Skeletal muscle cell (primary cell): ENCODE measurements around the gene PLCH1.
"Not testable (repeated sequence)": the region's sequence is repeated elsewhere in the genome, so short reads cannot be mapped to it uniquely, and the experiment has no call there.

ENCODE experiments used
- DNase-seq: peaks from one replicate; pipeline ENCODE4 v3.0.0-alpha.2; 2010; ENCODE audit warnings: low read depth
- H3K4me3 ChIP-seq: 2 replicates; pipeline ENCODE4 v1.5.1; 2011; ENCODE audit warnings: low read depth, mild to moderate bottlenecking, control low read depth, low read length, moderate library complexity

Gene PLCH1

DNA sequence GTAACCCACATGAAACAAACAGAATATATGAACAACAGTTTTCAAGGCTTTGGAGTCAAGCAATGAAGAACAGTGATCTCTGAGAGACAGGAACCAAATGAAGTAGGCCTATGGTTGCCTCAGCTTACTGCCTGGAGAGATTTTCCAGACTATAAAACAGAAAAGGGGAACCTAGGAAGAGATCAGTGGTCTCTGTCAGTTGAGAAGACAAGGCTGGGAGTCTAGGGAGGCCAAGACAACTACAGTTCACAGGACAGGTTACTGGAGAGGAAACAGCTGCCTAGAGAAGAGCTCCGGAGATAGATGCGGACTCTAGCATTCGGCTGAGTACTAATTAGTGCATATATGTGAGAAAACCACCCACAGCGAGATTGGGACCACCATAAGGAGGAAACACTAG is 87.7 kb downstream of the PLCH1 start:
- H3K4me3 ChIP-seq = no peak overlapping the region
- DNase-seq = no peak

DNA sequence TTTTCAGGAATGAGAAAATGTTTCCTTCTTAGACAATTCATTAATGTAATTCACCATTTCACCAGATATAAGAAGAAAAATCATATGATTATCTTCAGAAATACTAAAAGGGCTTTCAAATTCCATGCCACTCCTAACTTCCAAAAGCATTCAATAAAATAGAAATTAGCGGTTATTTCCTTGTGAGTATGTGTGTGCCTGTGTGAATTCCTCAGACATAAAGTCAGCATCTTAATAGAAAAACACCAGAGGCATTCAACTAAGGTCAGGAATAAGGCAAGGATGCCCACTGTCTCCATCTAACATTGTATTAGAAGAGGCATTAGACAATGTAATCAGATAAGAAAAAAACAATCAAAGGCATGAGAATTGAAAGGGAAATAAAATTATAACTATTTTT is 88.4 kb downstream of the PLCH1 start:
- H3K4me3 ChIP-seq = no peak overlapping the region
- no peak for DNase-seq

DNA sequence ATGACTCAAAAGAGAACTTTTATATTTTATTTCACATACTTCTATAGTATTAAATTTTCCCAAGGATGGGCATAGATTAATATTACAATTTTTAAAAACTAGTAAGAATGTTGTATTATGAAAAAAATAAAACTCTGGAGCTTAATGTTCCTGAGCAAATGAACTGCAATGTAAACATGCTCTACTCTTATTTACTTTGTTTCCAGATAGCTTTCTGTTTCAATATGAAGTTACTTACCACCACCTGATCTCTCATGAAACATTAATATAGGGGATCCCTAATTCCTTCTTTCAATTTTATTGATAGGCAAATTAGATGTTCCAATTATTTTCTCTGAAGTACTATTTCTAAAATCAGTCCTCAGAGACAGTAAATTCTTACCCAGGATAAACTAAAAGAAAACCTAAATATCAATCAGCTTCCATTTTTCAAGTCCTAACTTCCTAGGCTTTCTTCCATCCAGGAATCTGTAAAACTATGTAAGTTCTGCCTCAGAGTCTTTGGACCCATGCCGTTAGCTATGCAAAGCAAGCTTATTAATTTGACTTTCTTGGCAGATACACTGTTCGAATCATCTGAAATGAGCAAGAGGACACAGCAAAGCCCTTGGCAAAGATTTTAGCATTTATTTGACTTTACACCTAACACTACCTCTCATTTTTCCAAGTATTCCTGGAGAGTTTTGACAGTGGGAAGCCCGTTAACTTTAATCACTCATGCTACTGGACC is 93.2 kb downstream of the PLCH1 start:
- no peak for DNase-seq
- no peak overlapping the region for H3K4me3 ChIP-seq

DNA sequence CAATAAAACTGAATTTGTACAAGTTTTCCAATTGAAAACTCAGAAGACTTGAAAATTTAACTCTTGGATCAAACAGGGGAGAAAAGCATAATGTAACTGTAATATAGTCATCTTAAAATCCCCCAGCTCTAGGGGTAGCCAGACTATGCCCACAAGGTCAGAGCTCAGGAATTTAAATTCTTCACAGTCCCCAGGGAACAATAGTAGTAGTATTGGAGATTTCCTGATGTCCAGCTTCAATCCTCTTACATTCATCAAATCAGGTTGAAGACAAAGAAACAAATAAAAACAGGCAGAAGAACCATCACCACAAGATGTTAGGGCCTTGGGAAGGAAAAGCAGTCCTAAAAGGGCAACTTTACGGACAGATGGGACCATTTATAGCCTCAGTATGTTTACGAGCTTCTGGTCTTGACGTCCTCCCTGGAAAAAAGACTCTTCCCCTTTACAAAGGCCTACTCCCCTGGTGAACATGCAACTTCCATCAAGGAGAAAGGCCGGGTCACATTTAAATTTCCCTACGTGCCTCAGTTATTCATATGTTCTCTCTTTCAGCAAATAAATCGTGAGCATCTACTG is 96.8 kb downstream of the PLCH1 start:
- no peak for DNase-seq
- H3K4me3 ChIP-seq = no peak overlapping the region

DNA sequence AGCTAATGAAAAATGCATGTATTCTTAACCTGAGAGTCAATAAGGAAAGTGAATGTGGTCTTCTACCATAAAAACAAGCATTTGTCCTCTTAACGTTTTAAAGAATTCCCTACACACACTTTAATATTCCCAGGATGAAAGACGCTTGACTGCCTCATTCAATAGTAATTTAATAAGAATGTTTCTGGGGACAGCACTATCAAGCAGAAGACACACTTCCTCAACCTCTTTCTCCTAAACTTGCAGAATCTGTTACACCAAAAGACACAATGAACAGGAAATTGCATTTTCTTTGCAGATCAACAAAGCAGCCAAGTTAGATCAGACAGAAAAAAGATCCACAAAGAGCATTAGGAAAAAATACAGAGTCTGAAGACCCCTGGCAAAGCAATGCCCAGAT is 97.7 kb downstream of the PLCH1 start:
- no peak overlapping the region for H3K4me3 ChIP-seq
- DNase-seq = no peak

DNA sequence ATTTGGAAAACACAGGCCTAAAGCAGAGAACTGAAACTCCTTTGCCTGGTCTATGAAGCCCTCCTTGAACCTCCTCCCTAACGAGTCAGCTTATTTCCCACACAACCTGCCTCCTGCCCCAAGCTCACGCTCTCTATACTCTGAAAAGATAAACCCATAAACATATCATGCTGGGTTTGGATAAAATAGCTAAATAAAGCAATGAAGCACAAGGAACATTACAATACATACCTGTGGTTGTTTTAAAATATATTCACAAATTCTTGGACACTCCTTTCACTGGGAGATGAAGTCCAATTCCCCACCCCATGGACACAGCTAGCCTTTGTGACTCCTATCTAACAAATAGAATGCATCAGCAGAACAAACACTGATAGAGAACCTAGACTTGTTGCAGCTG is 98.2 kb downstream of the PLCH1 start:
- no peak overlapping the region for H3K4me3 ChIP-seq
- no peak for DNase-seq

DNA sequence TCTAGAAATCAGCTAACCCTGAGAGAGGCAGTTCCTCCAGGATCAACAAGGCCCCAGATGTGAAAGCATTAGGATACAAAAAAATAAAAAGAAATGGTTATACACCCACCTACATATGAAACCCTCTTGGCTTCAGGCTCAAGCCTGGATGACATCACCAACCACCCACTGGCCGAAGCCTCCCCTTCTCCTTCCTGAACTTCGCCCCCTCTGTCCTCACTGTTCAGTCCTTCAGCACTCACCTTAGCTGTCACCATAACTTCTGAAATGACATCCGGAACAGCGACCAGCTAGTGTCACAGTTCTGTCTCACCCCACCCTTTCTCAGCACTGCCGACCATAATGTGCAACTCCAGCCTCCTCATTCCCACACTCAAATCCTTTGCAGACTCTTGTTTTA is 98.7 kb downstream of the PLCH1 start:
- DNase-seq = no peak
- no peak overlapping the region for H3K4me3 ChIP-seq

DNA sequence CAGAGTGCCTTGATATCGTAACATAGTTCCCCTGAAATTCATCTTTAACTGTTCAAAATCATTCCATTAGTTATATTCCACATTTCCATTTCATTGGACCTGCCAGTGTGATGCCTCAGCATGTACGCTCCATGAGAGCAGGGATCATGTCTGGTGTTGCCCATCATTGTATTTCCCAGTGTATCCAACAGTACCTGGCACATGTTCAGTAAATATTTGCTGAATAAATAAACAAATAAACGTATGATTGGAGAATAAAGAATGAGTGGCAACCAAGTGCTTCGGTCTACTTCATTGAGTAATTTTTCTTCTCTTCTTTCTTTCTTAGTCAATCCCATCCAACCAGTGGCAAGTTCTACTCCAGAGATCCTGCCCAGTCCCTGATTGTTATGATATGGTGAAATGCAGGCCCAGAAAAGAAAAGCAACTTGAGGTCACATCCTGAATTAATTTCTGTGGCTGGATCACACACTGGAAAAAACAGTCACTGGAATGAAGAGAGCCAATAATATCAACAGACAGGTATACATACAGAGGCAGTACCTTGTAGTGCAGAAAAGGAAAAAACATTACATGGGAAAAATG is 101.2 kb downstream of the PLCH1 start:
- DNase-seq = no peak
- H3K4me3 ChIP-seq = no peak overlapping the region

DNA sequence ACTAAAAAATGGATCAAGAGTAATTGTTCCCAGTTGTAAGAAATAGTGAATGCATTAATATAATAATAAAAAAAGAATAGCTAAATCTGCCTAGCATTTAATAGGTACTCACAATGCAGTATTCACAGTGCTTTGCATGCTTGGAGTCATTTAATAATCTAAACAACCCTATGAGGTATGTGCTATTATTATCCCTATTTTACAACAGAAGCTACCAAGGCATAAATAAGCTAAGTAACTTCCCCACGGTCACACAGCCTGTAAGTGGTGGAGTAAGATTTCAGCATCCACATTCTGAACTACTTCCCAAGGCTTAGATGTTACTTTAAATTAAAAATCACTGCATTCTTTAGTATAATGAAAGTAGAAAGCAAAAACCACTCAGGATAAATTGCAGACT is 102.9 kb downstream of the PLCH1 start:
- no peak for DNase-seq
- H3K4me3 ChIP-seq = no peak overlapping the region

DNA sequence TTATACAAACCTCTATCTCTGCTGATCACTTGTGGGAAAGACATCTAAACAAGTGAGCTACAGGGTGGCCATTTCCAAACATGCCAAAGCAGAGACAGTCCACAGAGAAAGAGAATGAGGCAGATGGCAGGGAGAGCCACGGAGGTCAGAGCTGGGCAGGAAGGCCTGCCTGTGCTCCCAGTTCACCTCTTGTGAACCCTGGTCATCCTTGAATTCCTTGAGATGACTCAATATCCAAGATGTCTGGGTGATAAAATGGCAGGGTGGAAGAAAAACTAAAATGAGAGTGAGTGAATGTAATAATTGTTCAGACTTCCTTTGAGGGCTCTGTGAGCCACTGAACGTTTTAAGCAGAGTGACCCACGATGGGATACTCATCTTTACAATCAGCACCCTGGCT is 104.8 kb downstream of the PLCH1 start:
- H3K4me3 ChIP-seq = no peak overlapping the region
- no peak for DNase-seq

DNA sequence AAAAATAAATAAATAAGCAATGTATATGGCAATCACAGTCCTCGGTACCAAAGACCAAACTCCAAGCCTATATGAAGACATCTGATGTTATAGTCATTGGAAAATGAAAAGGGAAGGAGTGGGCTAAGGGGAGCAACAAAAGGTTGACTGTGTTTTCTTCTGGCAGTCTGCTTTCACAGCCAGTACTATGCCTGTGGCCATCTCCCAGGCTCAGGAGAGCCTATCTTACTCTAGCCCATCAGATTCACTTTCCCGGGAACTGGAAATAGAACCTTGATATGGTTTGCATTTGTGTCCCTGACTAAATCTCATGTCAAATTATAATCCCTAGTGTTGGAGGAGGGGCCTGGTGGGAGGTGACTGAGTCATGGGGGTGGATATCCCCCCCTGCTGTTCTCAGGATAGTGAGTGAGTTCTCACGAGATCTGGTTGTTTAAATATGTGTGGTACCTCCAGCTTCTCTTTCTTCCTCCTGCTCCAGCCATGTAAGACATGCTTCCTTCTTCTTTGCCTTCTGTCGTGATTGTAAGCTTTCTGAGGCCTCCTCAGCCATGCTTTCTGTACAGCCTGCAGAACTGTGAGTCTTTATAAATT is 105.3 kb downstream of the PLCH1 start:
- no peak overlapping the region for H3K4me3 ChIP-seq
- no peak for DNase-seq

DNA sequence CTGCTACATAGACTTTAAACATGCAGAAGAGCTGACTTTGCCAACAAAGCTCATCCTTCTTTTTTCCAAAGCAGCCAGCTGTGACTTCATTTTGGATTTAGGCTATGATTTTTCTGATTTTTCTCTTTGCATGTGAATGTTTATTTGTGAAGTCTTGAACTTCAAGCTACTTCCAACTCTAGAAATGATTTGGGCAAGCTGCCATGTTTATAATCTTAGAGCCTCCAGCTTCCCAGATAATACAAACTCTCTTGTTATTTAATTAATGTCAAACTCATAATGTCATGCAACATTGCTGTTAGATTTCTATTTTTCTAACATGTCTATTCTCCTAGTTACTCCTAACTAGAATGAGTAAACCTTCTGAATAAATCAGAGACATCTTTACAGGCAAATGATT is 106.4 kb downstream of the PLCH1 start:
- not testable (repeated sequence) for DNase-seq

DNA sequence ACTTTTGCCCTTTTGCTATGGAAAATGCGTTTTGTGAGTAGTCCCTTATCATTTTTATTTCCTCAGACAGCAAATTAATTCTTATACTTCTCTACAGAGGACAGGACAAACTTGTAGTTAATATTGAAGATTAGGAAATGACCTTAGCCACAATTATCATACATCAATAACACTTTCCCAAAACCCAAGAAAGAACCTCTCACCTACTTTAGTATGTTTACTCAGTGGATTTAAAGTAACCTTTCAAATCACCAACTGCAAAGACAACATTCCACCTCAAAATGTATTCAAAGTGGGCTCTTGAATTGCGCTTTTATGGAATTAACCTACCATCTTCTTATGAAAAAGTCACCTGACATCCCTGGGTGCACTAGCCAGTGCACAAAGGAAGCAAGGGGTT is 107.3 kb downstream of the PLCH1 start:
- H3K4me3 ChIP-seq = no peak overlapping the region
- DNase-seq = no peak

More for the DNA sequence above, 106.4 kb downstream of the PLCH1 start:
- H3K4me3 ChIP-seq = not testable (repeated sequence)

DNA sequence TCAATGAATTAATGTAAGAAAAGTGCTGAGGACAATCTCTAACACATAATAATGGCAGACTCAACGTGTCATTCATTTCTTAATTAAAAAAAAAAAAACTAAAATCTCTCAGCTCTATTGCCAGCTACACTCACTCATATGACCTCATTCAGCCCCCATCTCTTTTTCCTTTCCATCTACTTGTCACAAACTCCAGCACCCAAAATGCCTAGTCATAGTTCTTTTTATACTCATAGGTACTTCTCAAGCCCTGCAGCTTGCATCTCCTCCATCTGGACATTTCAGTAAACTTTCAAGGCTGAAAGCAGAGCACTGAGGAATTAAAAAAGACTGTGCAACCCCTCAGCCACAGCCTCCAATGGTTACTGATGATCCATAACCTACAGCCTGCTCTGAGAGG is 109.8 kb downstream of the PLCH1 start:
- no peak overlapping the region for H3K4me3 ChIP-seq
- DNase-seq = no peak

DNA sequence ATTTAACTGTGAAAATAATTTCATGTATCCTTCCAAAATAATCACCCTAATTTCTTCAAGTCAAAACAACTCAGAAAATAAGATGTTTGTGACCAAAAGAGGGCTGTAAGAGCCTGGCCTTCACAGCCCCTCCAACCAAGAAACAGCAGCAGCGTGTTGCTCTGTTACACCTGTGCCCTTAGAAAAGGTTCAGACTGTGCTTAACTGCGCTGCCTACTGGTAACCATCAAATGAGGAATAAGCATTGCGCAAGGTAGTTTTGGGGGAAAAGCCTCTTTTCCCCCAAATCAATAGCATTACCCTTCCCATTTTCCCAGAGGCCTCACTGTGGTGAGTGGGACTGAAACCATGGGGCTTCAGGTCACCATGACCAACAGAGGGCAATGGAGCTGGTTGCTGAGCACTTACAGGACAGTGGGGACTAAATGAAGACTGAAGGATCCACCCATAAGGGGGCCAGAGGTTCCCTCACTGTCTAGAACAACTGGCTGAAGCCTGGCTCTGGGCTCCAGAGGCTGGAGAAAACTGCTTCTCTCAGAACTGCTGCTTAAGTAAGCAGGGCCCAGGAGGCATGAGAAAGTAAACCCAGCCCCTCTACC is 110.7 kb downstream of the PLCH1 start:
- no peak overlapping the region for H3K4me3 ChIP-seq
- no peak for DNase-seq

DNA sequence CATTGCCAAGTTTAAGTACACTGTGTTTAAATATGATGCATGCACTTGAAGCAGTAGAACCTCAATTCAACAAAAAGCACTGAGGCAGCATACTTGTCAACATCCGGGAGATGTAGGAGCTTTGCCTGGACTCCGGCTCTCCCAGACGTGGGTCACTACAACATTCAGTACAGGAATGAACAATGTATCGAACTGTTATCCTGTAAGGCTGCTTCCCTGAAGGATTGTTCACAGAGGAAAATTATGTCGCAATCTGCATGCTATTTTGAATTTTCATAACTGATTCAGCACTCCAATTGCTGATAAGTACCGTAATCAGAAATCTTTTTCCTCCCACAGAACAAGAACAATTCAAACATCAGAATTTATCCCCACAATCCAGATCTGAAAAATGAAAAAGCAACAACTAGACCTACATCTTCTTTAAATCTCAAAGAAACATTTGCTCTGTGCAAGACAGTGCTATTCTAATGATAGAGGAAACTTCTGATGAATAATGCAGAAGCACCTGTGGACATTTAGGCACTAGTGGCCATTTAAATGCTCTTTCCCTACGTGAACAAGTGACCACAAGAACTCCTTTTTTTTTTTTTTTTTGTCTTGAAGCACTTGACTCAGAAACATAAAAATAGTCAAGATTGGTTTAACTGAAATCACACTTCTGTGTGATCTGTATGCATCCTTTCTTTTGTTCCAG is 113.4 kb downstream of the PLCH1 start:
- no peak overlapping the region for H3K4me3 ChIP-seq
- no peak for DNase-seq

DNA sequence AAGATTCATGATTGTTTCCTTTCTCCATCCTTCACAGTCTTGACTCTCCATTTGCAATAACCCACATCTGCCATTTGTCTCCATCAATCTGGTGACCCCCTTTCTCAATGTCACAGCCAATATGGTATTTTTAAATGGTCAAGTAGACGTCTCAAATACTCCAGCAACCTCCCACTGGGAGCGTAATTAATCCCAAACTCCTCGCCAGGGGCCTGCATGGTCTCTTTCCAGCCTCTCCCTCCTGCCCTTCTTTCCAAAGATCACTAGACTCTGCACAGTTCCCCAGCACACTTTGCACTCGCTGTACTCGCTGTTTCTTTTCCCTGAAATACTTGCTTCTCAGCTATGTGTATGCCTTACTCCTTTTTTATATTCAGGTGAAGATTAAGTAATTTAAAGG is 115.3 kb downstream of the PLCH1 start:
- DNase-seq = no peak
- no peak overlapping the region for H3K4me3 ChIP-seq

DNA sequence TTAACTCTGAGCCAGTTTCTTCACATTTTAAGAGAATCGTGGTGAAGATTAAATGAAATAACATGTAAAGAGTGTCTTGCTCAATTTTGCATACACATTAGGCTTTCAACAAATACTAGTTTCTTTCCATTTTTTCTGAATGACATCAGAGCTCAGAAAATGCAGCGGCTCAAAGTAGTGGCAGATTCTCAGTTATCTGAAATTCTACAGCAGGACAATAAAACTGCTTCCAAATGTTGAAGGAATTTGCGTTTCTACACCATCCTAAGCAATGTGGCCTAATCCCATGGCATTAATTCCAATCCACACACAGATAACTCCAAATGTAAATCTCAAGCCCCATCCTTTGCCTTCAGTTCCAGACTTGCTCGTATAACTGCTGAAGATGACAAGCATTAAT is 115.8 kb downstream of the PLCH1 start:
- no peak for DNase-seq
- no peak overlapping the region for H3K4me3 ChIP-seq

DNA sequence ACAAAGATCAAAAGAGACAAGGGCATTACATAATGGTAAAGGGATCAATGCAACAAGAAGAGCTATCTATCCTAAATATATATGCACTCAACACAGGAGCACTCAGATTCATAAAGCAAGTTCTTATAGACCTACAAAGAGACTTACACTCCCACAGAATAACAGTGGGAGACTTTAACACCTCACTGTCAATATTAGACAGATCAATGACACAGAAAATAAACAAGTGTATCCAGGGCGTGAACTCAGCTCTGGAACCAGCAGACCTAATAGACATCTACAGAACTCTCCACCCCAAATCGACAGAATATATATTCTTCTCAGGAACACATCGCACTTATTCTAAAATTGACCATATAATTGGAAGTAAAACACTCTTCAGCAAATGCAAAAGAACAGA is 122.2 kb downstream of the PLCH1 start:
- DNase-seq, H3K4me3 ChIP-seq: not testable (repeated sequence)

DNA sequence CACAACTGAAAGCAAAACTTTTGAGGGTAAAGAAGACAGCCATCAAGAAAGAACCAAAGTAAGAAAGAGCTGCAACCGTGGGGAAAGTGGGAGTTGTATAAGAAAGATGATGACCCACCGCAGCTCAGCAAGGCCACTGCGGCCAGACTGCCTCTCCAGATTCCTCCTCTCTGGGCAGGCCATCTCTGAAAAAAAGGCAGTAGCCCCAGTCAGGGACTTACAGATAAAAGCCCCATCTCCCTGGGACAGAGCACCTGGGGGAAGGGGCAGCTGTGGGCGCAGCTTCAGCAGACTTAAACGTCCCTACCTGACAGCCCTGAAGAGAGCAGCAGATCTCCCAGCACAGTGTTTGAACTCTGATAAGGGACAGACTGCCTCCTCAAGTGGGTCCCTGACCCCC is 124.3 kb downstream of the PLCH1 start:
- H3K4me3 ChIP-seq, DNase-seq: not testable (repeated sequence)
